NCI-H2196 (cell line): Measurements from ENCODE around the gene FGFBP3.

Experiments used
- DNase-seq: peaks from one replicate; lab custom pipeline; 2025; ENCODE audit not compliant: unreplicated experiment; lab: John Stamatoyannopoulos, UW

FGFBP3 gene, protein sequence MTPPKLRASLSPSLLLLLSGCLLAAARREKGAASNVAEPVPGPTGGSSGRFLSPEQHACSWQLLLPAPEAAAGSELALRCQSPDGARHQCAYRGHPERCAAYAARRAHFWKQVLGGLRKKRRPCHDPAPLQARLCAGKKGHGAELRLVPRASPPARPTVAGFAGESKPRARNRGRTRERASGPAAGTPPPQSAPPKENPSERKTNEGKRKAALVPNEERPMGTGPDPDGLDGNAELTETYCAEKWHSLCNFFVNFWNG

DNA sequence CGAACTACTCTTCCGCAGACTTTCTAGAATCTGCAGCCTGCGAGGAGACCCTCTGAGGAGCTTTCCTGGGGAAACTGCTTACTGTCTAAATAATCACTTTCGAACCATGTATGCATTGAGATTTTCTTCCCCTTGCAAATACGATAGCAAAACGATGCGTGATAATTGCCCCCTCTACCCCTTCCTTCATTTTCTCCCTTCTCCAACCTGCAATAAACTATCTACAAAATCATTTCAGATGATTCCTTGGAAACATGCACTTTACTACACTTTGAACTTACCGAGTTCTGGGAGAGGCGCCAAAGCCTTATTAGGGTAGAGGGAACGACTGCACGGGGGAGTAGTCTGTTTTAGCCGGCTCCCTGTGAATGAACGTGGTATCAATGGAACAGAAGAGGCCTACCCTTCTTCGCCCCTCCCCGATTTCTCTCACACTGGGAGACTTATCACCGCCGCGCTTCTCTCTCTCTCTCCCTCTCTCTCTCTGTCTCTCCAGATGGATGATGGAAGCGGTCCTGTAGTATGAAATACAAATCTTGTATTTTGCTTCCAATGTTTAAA is at the start of gene FGFBP3:
TSS of gene FGFBP3 (minus strand) at position 370 of the 561 bp plus-strand sequence. CDS start 517 bp downstream, outside the sequence.
- peak; percentile 6 for DNase-seq

DNA sequence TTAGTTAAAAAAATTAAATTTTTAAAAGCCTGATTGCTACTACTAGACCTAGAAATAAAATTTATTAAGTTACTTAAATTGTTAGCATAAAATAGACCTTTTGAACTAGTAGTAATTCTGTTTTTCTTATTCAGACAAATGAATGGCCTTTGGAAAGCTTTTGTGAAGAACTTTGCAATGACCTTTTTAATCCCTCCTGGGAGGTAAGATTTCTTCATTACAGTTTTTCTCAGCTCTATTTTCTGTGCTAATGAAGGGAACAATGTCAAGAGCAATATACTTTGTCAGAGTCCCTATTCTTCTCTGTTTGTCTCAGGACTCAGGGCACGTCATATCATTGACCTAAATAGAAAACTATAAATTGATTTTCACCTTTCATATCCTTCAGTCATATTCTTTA is 47.8 kb upstream of the FGFBP3 start:
- DNase-seq, result no peak

DNA sequence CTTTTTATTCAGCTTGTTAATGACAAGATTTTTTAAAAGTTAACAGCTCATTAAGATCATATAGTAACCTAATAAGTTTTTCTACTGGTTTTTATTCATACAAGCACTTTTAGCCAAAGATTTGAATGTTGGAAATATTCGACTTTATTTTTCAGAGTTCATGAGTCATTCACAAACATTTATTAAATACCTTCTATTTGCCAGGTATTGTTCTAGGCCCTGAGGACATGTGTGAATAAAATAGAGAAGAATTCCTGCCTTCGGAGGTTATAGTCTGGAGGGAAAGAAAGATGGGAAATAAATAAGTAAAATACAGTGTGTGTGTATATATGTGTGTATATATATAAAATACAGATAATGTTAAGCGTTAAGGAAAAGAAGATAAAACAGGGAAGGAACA is 45.8 kb upstream of the FGFBP3 start:
- DNase-seq, result no peak

DNA sequence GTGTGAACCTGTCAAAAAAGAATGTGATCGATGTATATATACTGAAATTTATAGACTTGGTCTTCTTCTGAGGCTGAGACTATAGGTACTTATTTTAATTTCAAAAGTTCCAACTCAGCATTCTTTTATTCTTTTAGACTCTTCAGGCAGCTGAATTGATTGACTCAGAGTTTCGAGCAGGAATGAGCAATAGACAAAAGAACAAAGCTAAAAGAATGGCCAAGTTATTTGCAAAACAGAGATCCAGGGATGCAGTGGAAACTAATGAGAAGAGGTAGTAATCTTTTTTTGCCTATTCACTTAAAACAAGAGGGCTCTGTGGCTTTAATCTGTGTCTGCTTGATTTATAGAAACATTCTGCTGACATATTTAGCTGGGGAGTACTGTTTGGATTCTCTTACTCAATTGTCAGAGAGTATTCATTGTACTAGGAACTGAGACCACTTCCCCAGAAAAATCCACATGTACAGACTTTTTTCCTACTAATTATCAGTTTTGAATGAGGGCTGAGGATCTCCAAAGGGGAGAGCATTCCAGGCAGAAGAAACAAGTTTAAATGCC is 44.4 kb upstream of the FGFBP3 start:
- DNase-seq, result no peak

DNA sequence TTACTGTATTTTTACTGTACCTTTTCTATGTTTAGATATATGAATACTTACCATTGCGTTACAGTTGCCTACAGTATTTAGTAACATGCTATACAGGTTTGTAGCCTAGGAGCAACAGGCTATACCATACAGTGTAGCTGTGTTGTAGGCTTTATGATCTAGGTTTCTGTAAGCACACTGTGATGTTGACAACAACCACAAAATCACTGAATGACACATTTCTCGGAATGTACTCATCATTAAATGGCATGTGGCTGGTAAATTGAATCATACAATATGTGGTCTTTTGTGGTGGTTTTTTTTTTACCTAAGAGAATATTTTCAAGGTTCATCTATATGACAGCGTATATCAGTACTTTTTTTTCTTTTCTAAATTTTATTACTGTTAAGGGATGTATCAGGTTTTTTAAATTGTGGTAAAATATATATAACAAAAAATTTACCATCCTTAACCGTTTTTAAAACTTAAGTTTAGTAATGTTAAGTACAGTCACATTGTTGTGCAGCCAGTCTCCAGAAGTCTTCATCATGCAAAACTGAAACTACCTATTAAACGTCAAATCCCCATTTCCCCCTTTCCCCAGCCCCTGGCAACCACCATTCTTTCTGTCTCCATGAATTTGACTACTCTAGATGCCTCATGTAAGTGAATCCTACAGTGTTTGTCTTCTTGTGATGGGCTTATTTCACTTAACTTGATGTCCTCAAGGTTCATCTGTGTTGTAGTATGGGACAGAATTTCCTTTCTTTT is 35.8 kb upstream of the FGFBP3 start:
- DNase-seq, result no peak

DNA sequence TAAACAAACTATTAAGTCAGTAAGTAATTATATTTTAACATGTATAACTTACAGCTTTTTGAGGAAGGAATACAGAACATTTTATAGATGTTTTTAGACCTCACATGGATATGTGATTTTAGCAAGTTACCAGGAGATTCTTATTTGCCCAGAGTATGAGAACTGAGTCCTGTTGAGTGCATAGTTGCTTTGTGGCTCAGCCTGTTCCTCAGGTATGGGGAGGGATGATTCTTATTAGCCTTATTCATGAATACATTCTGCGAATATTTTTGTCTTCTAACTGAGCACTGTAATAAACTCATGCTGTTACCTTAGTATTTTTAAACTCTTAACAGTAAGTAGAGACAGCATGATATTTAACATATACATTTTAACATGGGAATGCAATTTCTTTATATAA is 32.1 kb upstream of the FGFBP3 start:
- no peak for DNase-seq

DNA sequence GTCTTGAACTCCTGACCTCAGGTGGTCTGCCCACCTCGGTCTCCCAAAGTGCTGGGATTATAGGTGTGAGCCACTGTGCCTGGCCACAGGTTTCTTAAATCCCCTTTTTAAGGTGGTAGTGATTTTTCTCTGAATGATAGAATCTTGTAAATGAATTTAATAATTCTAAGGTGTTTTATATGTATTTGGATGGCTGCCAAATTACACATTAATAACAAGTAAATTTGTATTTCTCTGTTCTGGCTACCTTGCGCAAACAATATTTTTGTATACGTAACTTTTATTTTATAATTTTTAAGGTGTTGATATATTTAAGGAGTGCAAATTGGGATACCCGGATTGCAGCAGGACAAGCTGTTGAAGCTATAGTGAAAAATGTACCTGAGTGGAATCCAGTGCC is 30.4 kb upstream of the FGFBP3 start:
- DNase-seq, result no peak

DNA sequence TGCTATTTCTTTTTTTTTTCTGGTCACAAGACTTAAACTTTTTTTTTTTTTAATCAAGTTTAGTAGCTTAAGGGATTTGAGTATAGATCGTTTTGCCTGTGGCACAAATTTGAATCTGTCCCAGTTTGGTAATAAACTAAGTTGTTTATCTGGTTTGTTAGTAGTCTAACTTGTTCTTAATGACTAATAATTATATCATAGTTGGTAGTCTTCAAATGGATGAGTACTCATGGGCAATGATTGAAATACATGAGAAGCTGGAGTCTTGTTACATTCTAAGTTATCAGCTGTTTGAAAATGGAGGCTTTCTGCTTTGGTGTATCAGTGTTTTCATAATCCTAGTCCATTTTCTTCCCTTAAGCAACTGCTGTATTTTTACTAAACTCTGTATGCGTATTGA is 26.6 kb upstream of the FGFBP3 start:
- no peak for DNase-seq

DNA sequence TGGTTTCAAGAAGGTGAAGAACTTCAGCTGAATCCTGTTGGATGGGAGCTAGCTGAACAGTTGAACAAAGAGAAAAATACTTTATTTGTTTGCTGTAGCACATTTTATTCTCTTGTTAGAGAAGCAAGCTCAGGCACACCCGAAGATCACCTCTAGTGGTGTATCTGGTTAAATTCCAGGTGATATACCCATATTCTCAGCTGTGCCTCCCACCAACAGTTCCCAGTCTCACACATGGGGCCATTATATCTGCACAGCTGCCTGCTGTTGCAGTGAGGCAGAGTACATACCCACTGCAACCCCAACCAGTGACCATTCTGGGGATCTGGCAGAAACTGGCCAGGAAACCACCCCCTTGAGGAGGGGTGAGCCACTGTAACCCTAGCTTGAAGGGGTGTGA is 23.5 kb upstream of the FGFBP3 start:
- no peak for DNase-seq

DNA sequence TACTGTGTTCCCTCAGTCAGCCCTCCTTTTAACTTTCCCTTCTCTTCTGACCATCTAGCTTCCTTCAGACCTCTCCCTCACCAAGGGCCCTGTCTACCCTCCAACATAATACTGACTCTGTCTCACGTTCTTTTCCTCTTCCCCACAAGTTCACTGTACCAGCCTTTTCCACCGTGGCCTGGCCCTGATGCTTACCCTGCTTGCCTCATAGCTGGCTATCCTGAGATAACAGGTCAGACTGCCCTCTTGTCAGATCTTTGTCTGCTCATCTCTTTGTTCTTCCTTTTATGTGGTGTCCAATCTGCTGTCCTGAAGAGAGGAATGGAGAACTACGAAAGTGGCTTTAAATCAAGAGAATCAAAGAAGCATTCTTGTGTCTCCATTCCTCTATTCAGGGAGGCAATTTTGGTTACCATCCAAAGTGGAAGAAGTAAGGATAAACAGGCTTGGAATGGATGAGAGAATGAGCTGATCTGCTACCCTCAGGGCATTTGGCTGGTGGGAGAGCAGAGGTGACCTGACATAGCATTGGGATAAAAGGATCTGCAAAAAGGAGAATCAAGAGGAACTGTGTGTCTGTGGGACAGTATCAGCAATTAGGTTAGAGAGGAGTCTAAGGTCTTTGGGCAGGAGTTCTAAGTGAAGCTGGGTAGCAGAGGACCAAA is 22.4 kb upstream of the FGFBP3 start:
- DNase-seq, result no peak

DNA sequence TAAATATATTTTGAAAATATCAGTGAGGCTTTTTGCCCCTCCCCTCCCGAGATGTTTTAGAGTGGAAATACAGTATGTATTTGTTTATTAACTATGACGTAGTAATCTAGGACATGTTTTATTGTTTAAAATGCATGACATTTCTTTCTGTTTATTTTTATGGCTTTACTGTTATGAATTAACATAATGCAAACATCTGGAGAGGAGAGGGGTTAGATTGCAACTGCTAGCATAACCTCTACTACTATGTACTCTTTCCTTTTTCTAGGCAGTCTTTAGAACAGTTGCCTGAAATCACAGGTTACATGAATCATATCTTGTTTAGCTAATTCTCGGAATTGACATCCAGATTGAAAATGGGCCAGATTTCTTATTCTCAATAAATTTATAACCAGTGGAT is 21.7 kb upstream of the FGFBP3 start:
- DNase-seq, result no peak

DNA sequence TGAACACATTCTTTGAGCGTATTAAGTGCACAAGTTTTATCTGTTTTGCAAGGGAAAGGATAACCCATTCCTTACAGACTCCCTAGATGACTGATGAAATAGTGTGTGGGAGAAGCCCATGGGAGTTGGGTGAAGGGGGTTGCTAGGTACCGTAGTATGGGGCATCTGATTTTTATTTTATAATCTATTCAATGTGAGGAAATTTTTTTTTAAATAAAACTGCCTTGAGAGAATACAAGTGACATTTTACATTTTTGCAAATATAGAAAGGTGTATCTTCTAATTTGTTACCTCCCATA is 15.7 kb upstream of the FGFBP3 start:
- DNase-seq, result no peak

DNA sequence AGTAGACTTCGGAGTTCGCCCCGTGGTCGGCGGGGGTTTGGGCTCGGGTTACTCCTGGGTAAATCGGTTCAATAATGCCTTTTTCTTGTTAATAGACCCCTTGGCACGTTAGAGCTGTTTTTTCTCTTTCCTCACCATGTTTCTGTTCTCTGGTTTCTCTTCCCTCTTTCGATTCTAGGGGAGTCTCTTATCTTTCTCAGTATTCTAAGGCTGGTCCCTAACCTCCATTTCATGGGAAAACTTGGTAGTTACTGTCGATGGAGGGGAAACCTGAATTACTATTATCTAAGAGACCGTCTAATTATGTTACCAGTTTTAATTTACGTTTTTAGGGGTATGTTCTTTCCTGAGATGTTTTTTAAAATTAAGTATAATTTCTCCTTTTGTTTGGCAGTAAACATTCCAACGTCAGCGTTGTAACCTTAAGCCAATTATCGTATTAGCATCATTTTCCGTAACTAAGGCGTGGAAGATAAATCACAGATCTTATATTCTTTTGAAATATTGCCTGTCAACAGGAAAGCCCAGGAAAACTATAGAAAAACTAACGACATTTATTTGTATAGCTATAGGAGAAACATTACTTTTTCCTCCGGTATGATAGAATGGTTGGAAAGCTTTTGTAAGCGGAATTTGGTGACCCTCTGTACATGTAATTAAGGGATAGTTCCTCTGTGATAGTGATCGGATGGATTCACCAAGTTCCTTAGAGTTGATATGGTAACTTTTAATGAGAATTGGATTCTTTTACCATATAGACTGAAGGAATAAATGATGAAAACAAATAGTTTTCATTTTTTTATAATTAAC is 15.1 kb upstream of the FGFBP3 start:
- no peak for DNase-seq

DNA sequence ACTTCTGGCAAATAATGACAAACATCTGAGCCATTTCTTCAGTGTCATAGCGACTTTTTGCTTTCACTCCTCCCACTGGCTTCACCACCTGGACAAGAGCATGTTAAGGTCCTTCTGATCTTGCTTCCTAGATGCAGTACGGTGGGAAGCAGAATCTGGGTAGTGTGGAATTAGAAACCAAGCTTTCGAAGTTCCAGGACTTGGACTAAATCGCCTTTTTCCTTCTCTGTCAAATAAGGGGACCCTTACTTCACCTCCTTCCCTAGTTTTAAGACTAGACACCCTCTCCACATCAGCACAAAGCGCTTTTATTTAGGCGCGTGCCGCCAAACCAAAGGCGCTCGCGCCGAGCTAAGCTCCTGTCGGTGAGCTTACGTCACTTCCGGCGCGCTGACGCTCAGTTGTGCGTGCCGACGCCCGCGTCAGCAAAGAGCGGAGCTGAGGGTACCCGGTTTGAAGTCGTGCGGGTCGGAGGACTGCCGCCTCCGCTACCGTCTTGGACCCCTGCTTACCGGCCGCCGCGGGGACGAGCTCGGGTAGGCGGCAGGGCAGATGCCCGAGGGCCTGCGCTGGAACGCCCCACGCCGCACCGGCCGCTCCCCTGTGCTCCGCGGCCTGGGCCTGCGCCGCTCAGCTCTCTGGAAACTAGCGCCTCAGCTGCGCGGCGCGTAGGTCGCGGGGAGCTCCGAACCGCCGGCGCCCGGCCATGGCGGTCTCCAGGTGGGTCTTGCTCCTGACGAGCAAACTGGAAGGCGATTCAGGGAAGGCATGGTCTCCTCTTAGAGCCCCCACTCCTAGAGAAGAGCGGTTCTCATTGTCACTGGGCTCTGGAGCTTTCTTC is 14.3 kb upstream of the FGFBP3 start, which contains the start of gene BTAF1:
TSS of gene BTAF1 (plus strand) at position 400 of the 841 bp plus-strand sequence. CDS start at position 707, 307 bp downstream.
- peak; percentile 83 for DNase-seq

DNA sequence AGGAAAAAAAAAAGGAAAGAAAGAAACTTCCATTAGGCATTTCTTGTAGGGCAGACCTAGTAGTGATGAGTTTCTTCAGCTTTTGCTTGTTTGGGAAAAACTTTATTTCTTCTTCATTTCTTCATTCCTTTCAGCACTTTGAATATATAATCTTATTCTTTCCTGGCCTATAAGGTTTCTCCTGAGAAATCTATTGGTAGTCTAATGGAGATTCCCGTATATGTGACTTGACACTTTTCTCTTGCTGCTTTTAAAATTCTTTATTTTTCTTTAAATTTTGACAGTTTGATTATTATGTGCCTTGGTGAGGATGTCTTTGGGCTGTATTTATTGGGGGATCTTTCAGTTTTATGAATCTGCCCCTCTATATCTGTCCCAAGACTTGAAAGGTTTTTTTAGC is 10.4 kb upstream of the FGFBP3 start:
- no peak for DNase-seq

DNA sequence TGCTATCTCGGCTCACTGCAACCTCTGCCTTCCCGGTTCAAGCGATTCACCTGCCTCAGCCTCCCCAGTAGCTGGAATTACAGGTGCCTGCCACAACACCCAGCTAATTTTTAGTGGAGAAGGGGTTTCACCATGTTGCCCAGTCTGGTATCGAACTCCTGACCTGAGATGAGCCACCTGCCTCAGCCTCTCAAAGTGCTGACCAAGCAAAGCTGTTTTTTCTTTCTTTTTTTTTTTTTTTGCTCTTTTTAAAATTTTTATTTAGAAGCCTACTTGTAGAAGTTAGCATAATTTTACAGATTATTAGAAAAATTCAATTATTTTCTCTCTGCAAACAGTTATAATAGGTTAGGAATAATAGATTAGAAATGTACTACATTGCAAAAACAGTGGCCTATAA is 1.2 kb upstream of the FGFBP3 start:
- DNase-seq, result no peak

DNA sequence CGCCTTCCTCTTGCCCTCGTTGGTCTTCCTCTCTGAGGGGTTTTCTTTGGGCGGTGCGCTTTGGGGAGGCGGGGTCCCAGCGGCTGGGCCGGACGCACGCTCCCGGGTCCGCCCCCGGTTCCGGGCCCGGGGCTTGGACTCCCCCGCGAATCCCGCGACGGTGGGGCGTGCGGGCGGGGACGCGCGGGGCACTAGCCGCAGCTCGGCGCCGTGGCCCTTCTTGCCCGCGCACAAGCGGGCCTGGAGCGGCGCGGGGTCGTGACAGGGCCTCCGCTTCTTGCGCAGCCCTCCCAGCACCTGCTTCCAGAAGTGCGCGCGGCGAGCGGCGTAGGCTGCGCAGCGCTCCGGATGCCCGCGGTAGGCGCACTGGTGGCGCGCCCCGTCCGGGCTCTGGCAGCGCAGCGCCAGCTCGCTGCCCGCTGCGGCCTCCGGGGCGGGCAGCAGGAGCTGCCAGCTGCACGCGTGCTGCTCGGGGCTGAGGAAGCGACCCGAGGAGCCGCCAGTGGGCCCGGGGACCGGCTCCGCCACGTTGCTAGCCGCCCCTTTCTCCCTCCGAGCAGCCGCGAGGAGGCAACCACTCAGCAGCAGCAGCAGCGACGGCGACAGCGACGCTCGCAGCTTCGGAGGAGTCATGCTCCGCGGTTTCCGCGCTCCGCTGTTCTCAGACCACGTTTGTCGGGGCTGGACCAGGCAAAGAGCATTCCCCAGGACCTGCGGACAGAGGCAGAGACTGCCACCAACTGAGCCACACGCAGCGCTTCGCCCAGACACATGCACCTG is 759 bp downstream of the FGFBP3 start:
- peak; percentile 60 for DNase-seq

DNA sequence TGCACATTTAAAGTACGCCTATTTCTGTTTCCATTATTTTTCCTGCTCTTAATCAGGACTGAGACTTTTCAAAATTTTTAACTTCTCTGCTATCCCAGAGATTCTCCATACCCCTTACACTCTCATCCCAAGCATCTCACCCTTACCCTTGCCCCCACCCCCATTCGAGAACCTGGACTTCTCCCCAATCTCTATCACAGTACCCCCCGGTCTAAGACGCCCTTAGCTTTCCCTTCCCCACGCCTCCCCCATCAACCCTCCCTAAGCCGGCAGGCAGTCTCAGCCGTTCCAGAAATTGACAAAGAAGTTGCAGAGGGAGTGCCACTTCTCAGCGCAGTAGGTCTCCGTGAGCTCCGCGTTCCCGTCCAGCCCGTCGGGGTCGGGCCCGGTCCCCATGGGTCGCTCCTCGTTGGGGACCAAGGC is 1.4 kb downstream of the FGFBP3 start:
- DNase-seq, result no peak

DNA sequence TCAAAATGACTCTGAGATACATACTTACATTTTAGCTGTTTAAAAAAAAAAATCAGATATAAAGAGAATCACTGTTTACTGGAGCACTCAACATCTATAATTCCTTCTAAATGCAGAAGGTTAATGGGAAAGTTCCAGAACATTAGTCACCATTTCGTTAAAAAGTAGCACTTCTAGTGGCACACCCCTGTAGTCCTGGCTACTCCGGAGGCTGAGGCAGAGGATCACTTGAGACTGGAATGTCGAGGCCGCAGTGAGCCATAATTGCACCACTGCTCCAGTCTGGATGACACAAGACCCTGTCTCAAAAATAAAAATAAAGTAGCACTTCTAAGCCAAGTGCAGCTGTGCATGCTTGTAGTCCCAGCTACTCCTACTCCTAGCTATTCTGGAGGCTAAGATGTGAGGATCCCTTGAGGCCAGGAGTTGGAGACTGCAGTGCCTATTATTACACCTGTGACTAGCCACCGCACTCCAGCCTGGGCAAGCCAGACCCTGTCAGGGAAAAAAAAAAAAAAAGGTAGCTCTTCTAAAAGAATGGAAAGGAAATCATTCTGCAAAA is 2.2 kb downstream of the FGFBP3 start:
- no peak for DNase-seq
